WTC11 (cell line): ENCODE results near the gene PLXNC1. TPM values are rescaled to one million over a fixed set of nuclear protein-coding genes. Genes with fewer than 3 reads are reported as not detected.

Source experiments
- ATAC-seq: fragments of 200-7000 bp; cut with Tn5 transposase; 2 replicates; pipeline ENCODE4 v1.10.0; 2021; ENCODE audit warnings: mild to moderate bottlenecking, moderate library complexity
- CTCF ChIA-PET: fragments of 300-600 bp; sonication (Branson Sonifier 250); formaldehyde crosslinking; loops from one replicate; lab custom pipeline; 2021; ENCODE audit warnings: antibody characterized with exemption; lab: Charles Lee
- POLR2A ChIA-PET: fragments of 350-600 bp; sonication (Branson Sonifier 250); formaldehyde crosslinking; loops from one replicate; lab custom pipeline; 2021; ENCODE audit warnings: antibody characterized with exemption; lab: Charles Lee
- DNase-seq: peaks from one replicate; pipeline ENCODE4 v3.0.0; 2021; ENCODE audit warnings: low spot score
- H3K27ac Mint-ChIP-seq: 2 replicates; pipeline ENCODE4 v1.8.0; 2021; ENCODE audit warnings: mixed read lengths
- H3K27me3 Mint-ChIP-seq: 2 replicates; pipeline ENCODE4 v1.8.0; 2021; ENCODE audit warnings: low read depth, mild to moderate bottlenecking, moderate library complexity, mixed read lengths
- H3K36me3 Mint-ChIP-seq: 2 replicates; pipeline ENCODE4 v1.8.0; 2021; ENCODE audit warnings: mixed read lengths
- H3K4me1 Mint-ChIP-seq: 2 replicates; pipeline ENCODE4 v1.8.0; 2022; ENCODE audit warnings: mixed read lengths
- H3K4me3 Mint-ChIP-seq: 2 replicates; pipeline ENCODE4 v1.8.0; 2021; ENCODE audit warnings: mild to moderate bottlenecking, moderate library complexity, mixed read lengths
- H3K9me3 Mint-ChIP-seq: 2 replicates; pipeline ENCODE4 v1.8.0; 2021; ENCODE audit warnings: mixed read lengths
- CDX4 ChIP-seq: fragments of 250-450 bp; sonication (Bioruptor Pico); IDR thresholded peaks from 2 replicates; pipeline ENCODE4 v1.9.0; 2021; ENCODE audit warnings: moderate library complexity, mild to moderate bottlenecking, inconsistent platforms, borderline replicate concordance
- E2F1 ChIP-seq: sonication (generic); formaldehyde crosslinking; IDR thresholded peaks from 2 replicates; pipeline ENCODE4 v1.8.0; 2022; ENCODE audit warnings: mild to moderate bottlenecking, missing genetic modification reagents
- EMX1 ChIP-seq: fragments of 250-450 bp; sonication (Bioruptor Pico); IDR thresholded peaks from 2 replicates; pipeline ENCODE4 v1.8.0; 2021; ENCODE audit warnings: mild to moderate bottlenecking
- ESRRA ChIP-seq: sonication (generic); formaldehyde crosslinking; IDR thresholded peaks from 2 replicates; pipeline ENCODE4 v1.8.1; 2022; ENCODE audit warnings: mild to moderate bottlenecking, missing genetic modification reagents, borderline replicate concordance
- FOXP4 ChIP-seq: sonication (generic); formaldehyde crosslinking; IDR thresholded peaks from 2 replicates; pipeline ENCODE4 v1.8.0; 2022; ENCODE audit warnings: mild to moderate bottlenecking, missing genetic modification reagents
- GTF2I ChIP-seq: fragments of 250-450 bp; sonication (Bioruptor Pico); conservative IDR thresholded peaks from 2 replicates; pipeline ENCODE4 v1.4.0; 2021; ENCODE audit warnings: mild to moderate bottlenecking
- NR1H2 ChIP-seq: sonication (generic); formaldehyde crosslinking; IDR thresholded peaks from 2 replicates; pipeline ENCODE4 v1.9.0; 2021; ENCODE audit warnings: mild to moderate bottlenecking, moderate library complexity, missing genetic modification reagents
- NR2C2 ChIP-seq: sonication (generic); formaldehyde crosslinking; IDR thresholded peaks from 2 replicates; pipeline ENCODE4 v1.8.0; 2022; ENCODE audit warnings: mild to moderate bottlenecking, missing genetic modification reagents
- PRRX2 ChIP-seq: fragments of 250-450 bp; sonication (Bioruptor Pico); IDR thresholded peaks from 2 replicates; pipeline ENCODE4 v1.8.0; 2021; ENCODE audit warnings: mild to moderate bottlenecking
- RORB ChIP-seq: fragments of 250-450 bp; sonication (Bioruptor Pico); IDR thresholded peaks from 2 replicates; pipeline ENCODE4 v1.9.0; 2021; ENCODE audit warnings: mild to moderate bottlenecking
- SOX15 ChIP-seq: fragments of 250-450 bp; sonication (Bioruptor Pico); IDR thresholded peaks from 2 replicates; pipeline ENCODE4 v1.9.0; 2021; ENCODE audit warnings: mild to moderate bottlenecking
- ZNF219 ChIP-seq: sonication (generic); formaldehyde crosslinking; IDR thresholded peaks from 2 replicates; pipeline ENCODE4 v1.8.0; 2023; ENCODE audit warnings: missing genetic modification reagents, mild to moderate bottlenecking, borderline replicate concordance
- ZNF416 ChIP-seq: fragments of 250-450 bp; sonication (Bioruptor Pico); IDR thresholded peaks from 2 replicates; pipeline ENCODE4 v1.9.0; 2021; ENCODE audit warnings: mild to moderate bottlenecking, inconsistent platforms
- ZNF671 ChIP-seq: fragments of 250-450 bp; sonication (Bioruptor Pico); IDR thresholded peaks from 2 replicates; pipeline ENCODE4 v1.8.0; 2021; ENCODE audit warnings: mild to moderate bottlenecking
- total RNA-seq: library from RNA; stranded (reverse); gene quantifications from 3 replicates; pipeline ENCODE4 v1.2.3, GENCODE V29; 2021
- TF ChIP-seq, protein P1 (sequence below): sonication (generic); formaldehyde crosslinking; IDR thresholded peaks from 2 replicates; pipeline ENCODE4 v1.8.1; 2023; ENCODE audit warnings: mild to moderate bottlenecking, missing genetic modification reagents
- TF ChIP-seq, protein P2 (sequence below): sonication (generic); formaldehyde crosslinking; IDR thresholded peaks from 2 replicates; pipeline ENCODE4 v1.8.1; 2023; ENCODE audit warnings: mild to moderate bottlenecking, missing genetic modification reagents, moderate library complexity
- TF ChIP-seq, protein P3 (sequence below): sonication (generic); formaldehyde crosslinking; IDR thresholded peaks from 2 replicates; pipeline ENCODE4 v1.8.1; 2023; ENCODE audit warnings: mild to moderate bottlenecking, moderate library complexity, missing genetic modification reagents
- TF ChIP-seq, protein P4 (sequence below): sonication (generic); formaldehyde crosslinking; IDR thresholded peaks from 2 replicates; pipeline ENCODE4 v1.8.1; 2022; ENCODE audit warnings: low read depth, missing genetic modification reagents, borderline replicate concordance
- TF ChIP-seq, protein P5 (sequence below): fragments of 250-450 bp; sonication (Bioruptor Pico); IDR thresholded peaks from 2 replicates; pipeline ENCODE4 v1.8.0; 2021; ENCODE audit warnings: mild to moderate bottlenecking
- TF ChIP-seq, protein P6 (sequence below): sonication (generic); formaldehyde crosslinking; IDR thresholded peaks from 2 replicates; pipeline ENCODE4 v1.8.1; 2022; ENCODE audit warnings: mild to moderate bottlenecking, moderate library complexity, missing genetic modification reagents

The PLXNC1 gene
- total RNA-seq, 1 experiment from 2014 or later: 3.1 TPM

DNA sequence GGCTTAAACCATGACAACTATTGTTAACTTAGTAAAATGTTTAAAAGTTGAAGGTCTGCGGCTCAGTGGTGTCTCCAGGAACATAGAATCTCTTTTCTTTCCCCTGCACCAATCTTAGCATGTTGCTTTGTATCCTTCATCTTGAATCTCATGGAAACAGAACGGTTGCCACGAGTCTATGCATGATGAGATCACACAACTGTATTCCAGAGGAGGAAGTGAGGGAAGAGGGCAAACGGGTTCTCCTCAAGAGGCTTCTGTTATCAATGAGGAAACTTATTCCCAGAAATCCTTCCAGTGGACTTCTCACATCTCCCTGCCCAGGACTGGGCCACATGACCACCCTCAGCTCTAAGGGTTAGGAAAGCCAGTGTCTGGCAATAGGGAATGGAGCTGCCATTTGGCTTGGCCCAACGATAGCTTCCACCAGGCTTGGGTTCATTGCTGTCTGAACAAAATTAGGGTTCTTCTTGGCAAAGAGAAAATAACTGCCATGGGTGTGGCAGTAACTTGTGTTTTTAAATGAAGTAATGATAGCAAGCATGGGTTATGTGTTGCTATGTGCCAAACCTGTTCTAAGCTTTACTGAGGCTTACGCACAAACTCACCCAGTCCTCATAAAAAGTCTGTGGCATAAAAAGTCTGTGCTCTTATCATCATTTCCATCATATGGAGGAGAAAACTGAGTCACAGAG, 17.4 kb downstream of the PLXNC1 start:
- POLR2A ChIA-PET: no interaction called here
- DNase-seq: no peak
- Mint-ChIP-seq H3K27ac (no peak overlapping the region), H3K36me3 (no peaks in the 10 kb centered on the region), H3K4me3 (no peak overlapping the region), H3K4me1 (peaks cover 47% of the 10 kb centered on the region)
- CTCF ChIA-PET: no interaction called here
- ATAC-seq: no peak
- TF ChIP-seq PRRX2 (CRISPR knock-in tag) (no peak), RORB (CRISPR knock-in tag) (no peak), ZNF671 (CRISPR knock-in tag) (no peak), FOXP4 (CRISPR knock-in tag) (no peak), E2F1 (no peak), NR2C2 (no peak), SOX15 (CRISPR knock-in tag) (no peak), ZNF219 (CRISPR knock-in tag) (no peak), ESRRA (no peak), CDX4 (no peak), ZNF416 (no peak), GTF2I (CRISPR knock-in tag) (no peak), NR1H2 (no peak), EMX1 (CRISPR knock-in tag) (no peak)
- TF ChIP-seq, protein P1, sequence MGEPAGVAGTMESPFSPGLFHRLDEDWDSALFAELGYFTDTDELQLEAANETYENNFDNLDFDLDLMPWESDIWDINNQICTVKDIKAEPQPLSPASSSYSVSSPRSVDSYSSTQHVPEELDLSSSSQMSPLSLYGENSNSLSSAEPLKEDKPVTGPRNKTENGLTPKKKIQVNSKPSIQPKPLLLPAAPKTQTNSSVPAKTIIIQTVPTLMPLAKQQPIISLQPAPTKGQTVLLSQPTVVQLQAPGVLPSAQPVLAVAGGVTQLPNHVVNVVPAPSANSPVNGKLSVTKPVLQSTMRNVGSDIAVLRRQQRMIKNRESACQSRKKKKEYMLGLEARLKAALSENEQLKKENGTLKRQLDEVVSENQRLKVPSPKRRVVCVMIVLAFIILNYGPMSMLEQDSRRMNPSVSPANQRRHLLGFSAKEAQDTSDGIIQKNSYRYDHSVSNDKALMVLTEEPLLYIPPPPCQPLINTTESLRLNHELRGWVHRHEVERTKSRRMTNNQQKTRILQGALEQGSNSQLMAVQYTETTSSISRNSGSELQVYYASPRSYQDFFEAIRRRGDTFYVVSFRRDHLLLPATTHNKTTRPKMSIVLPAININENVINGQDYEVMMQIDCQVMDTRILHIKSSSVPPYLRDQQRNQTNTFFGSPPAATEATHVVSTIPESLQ (CRISPR knock-in tag): no peak
- TF ChIP-seq, protein P2, sequence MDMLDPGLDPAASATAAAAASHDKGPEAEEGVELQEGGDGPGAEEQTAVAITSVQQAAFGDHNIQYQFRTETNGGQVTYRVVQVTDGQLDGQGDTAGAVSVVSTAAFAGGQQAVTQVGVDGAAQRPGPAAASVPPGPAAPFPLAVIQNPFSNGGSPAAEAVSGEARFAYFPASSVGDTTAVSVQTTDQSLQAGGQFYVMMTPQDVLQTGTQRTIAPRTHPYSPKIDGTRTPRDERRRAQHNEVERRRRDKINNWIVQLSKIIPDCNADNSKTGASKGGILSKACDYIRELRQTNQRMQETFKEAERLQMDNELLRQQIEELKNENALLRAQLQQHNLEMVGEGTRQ (CRISPR knock-in tag): no peak
- TF ChIP-seq, protein P3, sequence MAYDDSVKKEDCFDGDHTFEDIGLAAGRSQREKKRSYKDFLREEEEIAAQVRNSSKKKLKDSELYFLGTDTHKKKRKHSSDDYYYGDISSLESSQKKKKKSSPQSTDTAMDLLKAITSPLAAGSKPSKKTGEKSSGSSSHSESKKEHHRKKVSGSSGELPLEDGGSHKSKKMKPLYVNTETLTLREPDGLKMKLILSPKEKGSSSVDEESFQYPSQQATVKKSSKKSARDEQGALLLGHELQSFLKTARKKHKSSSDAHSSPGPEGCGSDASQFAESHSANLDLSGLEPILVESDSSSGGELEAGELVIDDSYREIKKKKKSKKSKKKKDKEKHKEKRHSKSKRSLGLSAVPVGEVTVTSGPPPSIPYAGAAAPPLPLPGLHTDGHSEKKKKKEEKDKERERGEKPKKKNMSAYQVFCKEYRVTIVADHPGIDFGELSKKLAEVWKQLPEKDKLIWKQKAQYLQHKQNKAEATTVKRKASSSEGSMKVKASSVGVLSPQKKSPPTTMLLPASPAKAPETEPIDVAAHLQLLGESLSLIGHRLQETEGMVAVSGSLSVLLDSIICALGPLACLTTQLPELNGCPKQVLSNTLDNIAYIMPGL (CRISPR knock-in tag): no peak
- TF ChIP-seq, protein P4, sequence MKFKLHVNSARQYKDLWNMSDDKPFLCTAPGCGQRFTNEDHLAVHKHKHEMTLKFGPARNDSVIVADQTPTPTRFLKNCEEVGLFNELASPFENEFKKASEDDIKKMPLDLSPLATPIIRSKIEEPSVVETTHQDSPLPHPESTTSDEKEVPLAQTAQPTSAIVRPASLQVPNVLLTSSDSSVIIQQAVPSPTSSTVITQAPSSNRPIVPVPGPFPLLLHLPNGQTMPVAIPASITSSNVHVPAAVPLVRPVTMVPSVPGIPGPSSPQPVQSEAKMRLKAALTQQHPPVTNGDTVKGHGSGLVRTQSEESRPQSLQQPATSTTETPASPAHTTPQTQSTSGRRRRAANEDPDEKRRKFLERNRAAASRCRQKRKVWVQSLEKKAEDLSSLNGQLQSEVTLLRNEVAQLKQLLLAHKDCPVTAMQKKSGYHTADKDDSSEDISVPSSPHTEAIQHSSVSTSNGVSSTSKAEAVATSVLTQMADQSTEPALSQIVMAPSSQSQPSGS (CRISPR knock-in tag): no peak
- TF ChIP-seq, protein P5, sequence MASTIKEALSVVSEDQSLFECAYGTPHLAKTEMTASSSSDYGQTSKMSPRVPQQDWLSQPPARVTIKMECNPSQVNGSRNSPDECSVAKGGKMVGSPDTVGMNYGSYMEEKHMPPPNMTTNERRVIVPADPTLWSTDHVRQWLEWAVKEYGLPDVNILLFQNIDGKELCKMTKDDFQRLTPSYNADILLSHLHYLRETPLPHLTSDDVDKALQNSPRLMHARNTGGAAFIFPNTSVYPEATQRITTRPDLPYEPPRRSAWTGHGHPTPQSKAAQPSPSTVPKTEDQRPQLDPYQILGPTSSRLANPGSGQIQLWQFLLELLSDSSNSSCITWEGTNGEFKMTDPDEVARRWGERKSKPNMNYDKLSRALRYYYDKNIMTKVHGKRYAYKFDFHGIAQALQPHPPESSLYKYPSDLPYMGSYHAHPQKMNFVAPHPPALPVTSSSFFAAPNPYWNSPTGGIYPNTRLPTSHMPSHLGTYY: no peak
- TF ChIP-seq, protein P6, sequence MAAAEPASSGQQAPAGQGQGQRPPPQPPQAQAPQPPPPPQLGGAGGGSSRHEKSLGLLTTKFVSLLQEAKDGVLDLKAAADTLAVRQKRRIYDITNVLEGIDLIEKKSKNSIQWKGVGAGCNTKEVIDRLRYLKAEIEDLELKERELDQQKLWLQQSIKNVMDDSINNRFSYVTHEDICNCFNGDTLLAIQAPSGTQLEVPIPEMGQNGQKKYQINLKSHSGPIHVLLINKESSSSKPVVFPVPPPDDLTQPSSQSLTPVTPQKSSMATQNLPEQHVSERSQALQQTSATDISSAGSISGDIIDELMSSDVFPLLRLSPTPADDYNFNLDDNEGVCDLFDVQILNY (CRISPR knock-in tag): no peak
- TF ChIP-seq, all 79 proteins: peak for 0
- Mint-ChIP-seq H3K27me3 (peaks cover 94% of the 10 kb centered on the region), H3K9me3 (peaks cover 5% of the 10 kb centered on the region; the same call in 1 of the 2 replicates)
